GM21390 (cell line): ENCODE data around the gene HDGFL2.

Experiments used
- ATAC-seq: cut with Tn5 transposase; IDR thresholded peaks from one replicate; pipeline ENCODE4 v1.9.1; 2021; ENCODE audit not compliant: unreplicated experiment

The HDGFL2 gene

GRCh38 chr19:4464815-4465581, 7.1 kb upstream of the HDGFL2 start:
- ATAC-seq: no peak

- ATAC-seq: no peak
Observed at GRCh38 chr19:4467835-4468234, 4.3 kb upstream of the HDGFL2 start.

- ATAC-seq: peak; percentile 80
Observed at GRCh38 chr19:4471403-4472173, 509 bp upstream of the HDGFL2 start.

- ATAC-seq: no peak
Observed at GRCh38 chr19:4473011-4473762, 1.1 kb downstream of the HDGFL2 start.

- no peak for ATAC-seq
Observed at GRCh38 chr19:4473763-4474513, 1.8 kb downstream of the HDGFL2 start.

- no peak for ATAC-seq
Observed at GRCh38 chr19:4474514-4475022, 2.5 kb downstream of the HDGFL2 start.

- ATAC-seq: no peak
Observed at GRCh38 chr19:4477034-4477801, 5.1 kb downstream of the HDGFL2 start.

- ATAC-seq: no peak
Observed at GRCh38 chr19:4482721-4483364, 10.7 kb downstream of the HDGFL2 start.

GRCh38 chr19:4483385-4483784, 11.3 kb downstream of the HDGFL2 start:
- ATAC-seq: no peak

GRCh38 chr19:4487572-4487971, 15.5 kb downstream of the HDGFL2 start:
- no peak for ATAC-seq

- no peak for ATAC-seq
Observed at GRCh38 chr19:4488496-4488895, 16.4 kb downstream of the HDGFL2 start.

GRCh38 chr19:4491446-4491845, 19.3 kb downstream of the HDGFL2 start:
- no peak for ATAC-seq

GRCh38 chr19:4492337-4493103, 20.4 kb downstream of the HDGFL2 start:
- ATAC-seq: no peak

- ATAC-seq: no peak
Observed at GRCh38 chr19:4493104-4493928, 21.2 kb downstream of the HDGFL2 start.

GRCh38 chr19:4493929-4494690, 22.0 kb downstream of the HDGFL2 start:
- no peak for ATAC-seq

GRCh38 chr19:4494691-4495064, 22.6 kb downstream of the HDGFL2 start:
- no peak for ATAC-seq

GRCh38 chr19:4495471-4495870, 23.4 kb downstream of the HDGFL2 start:
- ATAC-seq: no peak
